Left ventricle myocardium inferior (tissue), 1 donor: Measurements from ENCODE around the gene RNF151. TPM values are rescaled to one million over a fixed set of nuclear protein-coding genes. Genes with fewer than 3 reads are reported as not detected.

Source experiments
- DNase-seq: peaks from one replicate; pipeline ENCODE4 v3.0.0-alpha.2; 2020
- H3K27ac ChIP-seq: fragments of 200-600 bp; replicated peaks from 2 replicates; pipeline ENCODE4 v1.8.0; 2021
- H3K27me3 ChIP-seq: fragments of 200-600 bp; 2 replicates; pipeline ENCODE4 v1.8.0; 2021; ENCODE audit warnings: low read depth
- H3K36me3 ChIP-seq: fragments of 200-600 bp; 2 replicates; pipeline ENCODE4 v1.8.0; 2021
- H3K4me1 ChIP-seq: fragments of 200-600 bp; 2 replicates; pipeline ENCODE4 v1.8.0; 2021
- H3K4me3 ChIP-seq: fragments of 200-600 bp; 2 replicates; pipeline ENCODE4 v1.8.0; 2021; ENCODE audit warnings: mild to moderate bottlenecking, moderate library complexity
- H3K9me3 ChIP-seq: fragments of 200-600 bp; replicated peaks from 2 replicates; pipeline ENCODE4 v1.8.0; 2021
- intact Hi-C: fragments of 100-400 bp; cut with micrococcal nuclease; formaldehyde crosslinking; loops from one replicate; pipeline ENCODE4 v1.11.0; 2022
- total RNA-seq: library from RNA; stranded (reverse); fragmentation: NEBNext Ultra II Directional; extraction: Animal tissue kit (Norgen Biotek cat#: 25700); gene quantifications from one replicate; pipeline ENCODE4 v1.2.1, GENCODE V29; 2021
- TF ChIP-seq, protein P1 (sequence below): fragments of 200-600 bp; IDR thresholded peaks from 2 replicates; pipeline ENCODE4 v1.8.0; 2021; ENCODE audit warnings: antibody characterized with exemption, mild to moderate bottlenecking, borderline replicate concordance
- donor health status: DM: no; HTN: yes; CAD: no; lungs with severe emphysema.

RNF151 gene
- total RNA-seq, 1 donor from 2014 or later, result not detected

DNA sequence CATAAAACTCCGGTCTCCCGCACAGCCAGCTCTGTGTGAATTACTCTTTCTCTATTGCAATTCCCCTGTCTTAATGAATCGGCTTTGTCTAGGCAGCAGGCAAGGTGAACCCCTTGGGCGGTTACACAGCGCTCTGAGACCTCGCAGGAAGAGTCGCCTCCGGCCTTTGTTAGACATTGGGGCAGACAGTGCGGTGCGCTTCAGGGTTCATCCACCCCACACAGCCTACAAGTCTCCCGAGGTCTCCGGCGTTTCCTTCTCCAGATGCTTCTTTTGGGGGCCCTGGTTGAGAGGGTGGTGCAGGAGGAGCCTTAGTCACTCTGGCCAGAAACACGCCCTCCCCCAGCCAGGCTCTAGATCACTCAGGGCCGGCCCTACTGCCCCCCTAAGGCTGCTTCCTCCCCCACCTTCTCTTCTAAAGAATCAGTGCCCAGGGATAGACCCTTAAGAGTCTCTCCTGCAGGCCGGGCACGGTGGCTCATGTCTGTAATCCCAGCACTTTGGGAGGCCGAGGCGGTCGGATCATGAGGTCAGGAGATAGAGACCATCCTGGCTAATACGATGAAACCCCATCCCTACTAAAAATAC, 21.9 kb upstream of the RNF151 start:
- H3K27ac ChIP-seq, result no peak overlapping the region
- peaks cover 16% of the 10 kb centered on the region for H3K36me3 ChIP-seq
- peaks cover 44% of the 10 kb centered on the region for H3K4me1 ChIP-seq
- DNase-seq, result no peak
- H3K27me3 ChIP-seq, result no peaks in the 10 kb centered on the region
- TF ChIP-seq, protein P1, sequence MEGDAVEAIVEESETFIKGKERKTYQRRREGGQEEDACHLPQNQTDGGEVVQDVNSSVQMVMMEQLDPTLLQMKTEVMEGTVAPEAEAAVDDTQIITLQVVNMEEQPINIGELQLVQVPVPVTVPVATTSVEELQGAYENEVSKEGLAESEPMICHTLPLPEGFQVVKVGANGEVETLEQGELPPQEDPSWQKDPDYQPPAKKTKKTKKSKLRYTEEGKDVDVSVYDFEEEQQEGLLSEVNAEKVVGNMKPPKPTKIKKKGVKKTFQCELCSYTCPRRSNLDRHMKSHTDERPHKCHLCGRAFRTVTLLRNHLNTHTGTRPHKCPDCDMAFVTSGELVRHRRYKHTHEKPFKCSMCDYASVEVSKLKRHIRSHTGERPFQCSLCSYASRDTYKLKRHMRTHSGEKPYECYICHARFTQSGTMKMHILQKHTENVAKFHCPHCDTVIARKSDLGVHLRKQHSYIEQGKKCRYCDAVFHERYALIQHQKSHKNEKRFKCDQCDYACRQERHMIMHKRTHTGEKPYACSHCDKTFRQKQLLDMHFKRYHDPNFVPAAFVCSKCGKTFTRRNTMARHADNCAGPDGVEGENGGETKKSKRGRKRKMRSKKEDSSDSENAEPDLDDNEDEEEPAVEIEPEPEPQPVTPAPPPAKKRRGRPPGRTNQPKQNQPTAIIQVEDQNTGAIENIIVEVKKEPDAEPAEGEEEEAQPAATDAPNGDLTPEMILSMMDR, result no peak
- no peak overlapping the region for H3K4me3 ChIP-seq
- H3K9me3 ChIP-seq, result no peaks in the 10 kb centered on the region
- intact Hi-C loops, result no loop called here

GRCh38 chr16:1945559-1946391, 20.9 kb upstream of the RNF151 start:
- intact Hi-C loops, result no loop called here

GRCh38 chr16:1946495-1947368, 19.9 kb upstream of the RNF151 start:
- Histone ChIP-seq H3K4me1 (peaks cover 56% of the 10 kb centered on the region), H3K27me3 (no peaks in the 10 kb centered on the region), H3K9me3 (no peaks in the 10 kb centered on the region), H3K4me3 (no peak overlapping the region), H3K27ac (peak overlapping the region; percentile 46), H3K36me3 (peaks cover 3% of the 10 kb centered on the region)
- TF ChIP-seq, protein P1, result no peak
- DNase-seq, result no peak
- intact Hi-C loops, result no loop called here

More at GRCh38 chr16:1945559-1946391, 20.9 kb upstream of the RNF151 start:
- no peaks in the 10 kb centered on the region for H3K27me3 ChIP-seq
- TF ChIP-seq, protein P1, result no peak
- no peak for DNase-seq
- H3K9me3 ChIP-seq, result no peaks in the 10 kb centered on the region
- H3K4me3 ChIP-seq, result no peak overlapping the region
- peaks cover 6% of the 10 kb centered on the region for H3K36me3 ChIP-seq
- H3K27ac ChIP-seq, result peak overlapping the region; percentile 46
- peaks cover 51% of the 10 kb centered on the region for H3K4me1 ChIP-seq

- Histone ChIP-seq H3K4me3 (no peak overlapping the region), H3K27me3 (no peaks in the 10 kb centered on the region), H3K36me3 (peaks cover 3% of the 10 kb centered on the region), H3K9me3 (no peaks in the 10 kb centered on the region), H3K4me1 (peaks cover 51% of the 10 kb centered on the region), H3K27ac (peak overlapping the region; percentile 46)
- no peak for DNase-seq
- intact Hi-C loops, result no loop called here
- TF ChIP-seq, protein P1, result no peak
These were observed 19.3 kb upstream of the RNF151 start for GRCh38 chr16:1947369-1947670.

GRCh38 chr16:1949507-1949906, 17.1 kb upstream of the RNF151 start:
- Histone ChIP-seq H3K4me1 (peaks cover 35% of the 10 kb centered on the region), H3K27ac (peak overlapping the region; percentile 38)

More at GRCh38 chr16:1949507-1949906, 17.1 kb upstream of the RNF151 start:
- intact Hi-C loops, result no loop called here
- peaks cover 3% of the 10 kb centered on the region for H3K36me3 ChIP-seq
- no peak for DNase-seq
- TF ChIP-seq, protein P1, result no peak
- H3K4me3 ChIP-seq, result no peak overlapping the region
- H3K9me3 ChIP-seq, result no peaks in the 10 kb centered on the region
- H3K27me3 ChIP-seq, result no peaks in the 10 kb centered on the region
